Gastroesophageal sphincter (tissue), 3 donors: ENCODE measurements around the gene ELMO1.

ENCODE experiments used
- EP300 ChIP-seq: sonication (generic); formaldehyde crosslinking; IDR thresholded peaks from one replicate; pipeline ENCODE4 v1.6.1; 2017; ENCODE audit warnings: antibody characterized with exemption, mild to moderate bottlenecking
- POLR2A ChIP-seq, 2 donors: fragments of 450-650 bp; IDR thresholded peaks; one replicate each; pipeline ENCODE4 v1.6.1; 2017; ENCODE audit warnings: antibody characterized with exemption in 2 of 2, mild to moderate bottlenecking in 2 of 2, moderate library complexity in 1 of 2
- TF ChIP-seq, protein P1 (sequence below), 4 experiments: fragments of 200-600 bp in 2 of 4; fragments of 450-650 bp in 2 of 4; sonication (generic) in 1 of 4; IDR thresholded peaks; one replicate each; pipeline ENCODE4 v1.5.1; 2017 to 2019; ENCODE audit warnings: antibody characterized with exemption in 4 of 4, mild to moderate bottlenecking in 2 of 4, moderate library complexity in 2 of 4

DNA sequence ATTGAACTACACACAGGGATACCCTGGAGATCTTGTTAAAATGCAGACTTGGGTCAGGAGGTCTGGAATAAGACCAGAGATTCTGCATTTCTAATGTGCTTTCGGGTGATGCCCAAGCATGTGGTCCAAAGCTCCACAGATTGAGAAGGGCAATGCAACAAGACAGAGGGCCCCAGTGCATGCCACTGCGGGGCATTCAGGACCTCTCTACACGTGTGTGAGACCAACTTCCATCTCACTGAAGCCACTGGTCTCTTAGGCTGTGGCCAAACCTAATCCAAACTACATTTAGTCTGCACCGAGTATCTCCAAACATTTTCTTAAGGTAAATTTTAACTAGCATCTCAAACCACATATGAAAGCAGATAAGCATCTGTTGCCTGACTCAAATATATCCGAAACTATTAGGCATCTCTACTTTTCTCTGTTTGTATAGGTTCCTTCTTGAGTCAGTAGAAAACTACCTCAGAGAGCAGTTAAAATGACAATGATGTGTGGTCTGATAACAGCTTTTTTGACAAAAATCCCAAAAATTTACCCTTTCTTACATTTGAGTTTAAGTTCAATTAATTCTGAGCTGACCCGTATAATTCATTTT, 107.5 kb downstream of the ELMO1 start:
- TF ChIP-seq, protein P1, sequence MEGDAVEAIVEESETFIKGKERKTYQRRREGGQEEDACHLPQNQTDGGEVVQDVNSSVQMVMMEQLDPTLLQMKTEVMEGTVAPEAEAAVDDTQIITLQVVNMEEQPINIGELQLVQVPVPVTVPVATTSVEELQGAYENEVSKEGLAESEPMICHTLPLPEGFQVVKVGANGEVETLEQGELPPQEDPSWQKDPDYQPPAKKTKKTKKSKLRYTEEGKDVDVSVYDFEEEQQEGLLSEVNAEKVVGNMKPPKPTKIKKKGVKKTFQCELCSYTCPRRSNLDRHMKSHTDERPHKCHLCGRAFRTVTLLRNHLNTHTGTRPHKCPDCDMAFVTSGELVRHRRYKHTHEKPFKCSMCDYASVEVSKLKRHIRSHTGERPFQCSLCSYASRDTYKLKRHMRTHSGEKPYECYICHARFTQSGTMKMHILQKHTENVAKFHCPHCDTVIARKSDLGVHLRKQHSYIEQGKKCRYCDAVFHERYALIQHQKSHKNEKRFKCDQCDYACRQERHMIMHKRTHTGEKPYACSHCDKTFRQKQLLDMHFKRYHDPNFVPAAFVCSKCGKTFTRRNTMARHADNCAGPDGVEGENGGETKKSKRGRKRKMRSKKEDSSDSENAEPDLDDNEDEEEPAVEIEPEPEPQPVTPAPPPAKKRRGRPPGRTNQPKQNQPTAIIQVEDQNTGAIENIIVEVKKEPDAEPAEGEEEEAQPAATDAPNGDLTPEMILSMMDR (IDR thresholded peaks at IDR 0.05): no peak
- TF ChIP-seq POLR2A (IDR thresholded peaks at IDR 0.05) (no peak), EP300 (no peak)
